Lower lobe of right lung (tissue), 2 donors: ENCODE measurements around the gene USP38. TPM values are rescaled to one million over a fixed set of nuclear protein-coding genes. Genes with fewer than 3 reads are reported as not detected.

Experiments used
- ATAC-seq, 2 donors: fragments of 200-7000 bp; cut with Tn5 transposase; one replicate each; pipeline ENCODE4 v1.9.1; 2020 to 2022; ENCODE audit warnings: mild to moderate bottlenecking in 2 of 2, moderate library complexity in 2 of 2
- DNase-seq: peaks from one replicate; pipeline ENCODE4 v3.0.0-alpha.2; 2020
- H3K27ac ChIP-seq: fragments of 200-600 bp; one replicate; pipeline ENCODE4 v1.8.0; 2022
- H3K27me3 ChIP-seq: fragments of 200-600 bp; one replicate; pipeline ENCODE4 v1.8.0; 2022; ENCODE audit warnings: low read depth
- H3K36me3 ChIP-seq: fragments of 200-600 bp; one replicate; pipeline ENCODE4 v1.8.0; 2022; ENCODE audit warnings: mild to moderate bottlenecking
- H3K4me1 ChIP-seq: fragments of 200-600 bp; one replicate; pipeline ENCODE4 v1.8.0; 2022
- H3K4me3 ChIP-seq: fragments of 200-600 bp; one replicate; pipeline ENCODE4 v1.8.0; 2022; ENCODE audit warnings: mild to moderate bottlenecking
- H3K9me3 ChIP-seq: fragments of 200-600 bp; one replicate; pipeline ENCODE4 v1.8.0; 2022
- intact Hi-C: fragments of 100-400 bp; cut with DNase I; formaldehyde crosslinking; loops from one replicate; pipeline ENCODE4 v1.11.0; 2022
- total RNA-seq: library from RNA; stranded (reverse); fragmentation: NEBNext Ultra II Directional; extraction: Animal tissue kit (Norgen Biotek cat#: 25700); gene quantifications from one replicate; pipeline ENCODE4 v1.2.1, GENCODE V29; 2021
- TF ChIP-seq, protein P1 (sequence below): fragments of 200-600 bp; IDR thresholded peaks from one replicate; pipeline ENCODE4 v1.8.0; 2022; ENCODE audit warnings: antibody characterized with exemption, mild to moderate bottlenecking
- donor health status: DM: no; HTN: yes; CAD: no; lungs with severe emphysema.

USP38 gene
- total RNA-seq, 1 donor from 2014 or later, result 25.6 TPM

DNA sequence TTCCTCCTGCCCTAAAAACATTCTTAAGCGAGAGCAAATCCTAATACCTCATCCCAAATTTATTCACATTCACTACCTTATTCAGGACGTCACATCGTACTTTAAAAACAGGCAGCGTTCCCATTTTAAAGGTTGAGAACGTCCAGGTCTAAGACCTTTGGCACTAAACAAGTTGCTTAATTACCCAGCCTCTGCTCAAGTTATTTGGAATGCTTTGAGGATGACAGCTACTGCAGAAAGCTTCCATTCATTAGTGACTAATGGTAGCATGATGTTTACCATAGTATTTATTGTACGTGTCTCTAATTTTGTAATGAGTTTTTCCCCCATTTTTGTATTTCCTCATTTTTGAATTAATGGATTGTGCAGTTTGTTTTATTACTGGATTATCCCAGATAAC is 1.5 kb downstream of the USP38 start:
- DNase-seq, result no peak
- no peak for ATAC-seq
- TF ChIP-seq, protein P1, sequence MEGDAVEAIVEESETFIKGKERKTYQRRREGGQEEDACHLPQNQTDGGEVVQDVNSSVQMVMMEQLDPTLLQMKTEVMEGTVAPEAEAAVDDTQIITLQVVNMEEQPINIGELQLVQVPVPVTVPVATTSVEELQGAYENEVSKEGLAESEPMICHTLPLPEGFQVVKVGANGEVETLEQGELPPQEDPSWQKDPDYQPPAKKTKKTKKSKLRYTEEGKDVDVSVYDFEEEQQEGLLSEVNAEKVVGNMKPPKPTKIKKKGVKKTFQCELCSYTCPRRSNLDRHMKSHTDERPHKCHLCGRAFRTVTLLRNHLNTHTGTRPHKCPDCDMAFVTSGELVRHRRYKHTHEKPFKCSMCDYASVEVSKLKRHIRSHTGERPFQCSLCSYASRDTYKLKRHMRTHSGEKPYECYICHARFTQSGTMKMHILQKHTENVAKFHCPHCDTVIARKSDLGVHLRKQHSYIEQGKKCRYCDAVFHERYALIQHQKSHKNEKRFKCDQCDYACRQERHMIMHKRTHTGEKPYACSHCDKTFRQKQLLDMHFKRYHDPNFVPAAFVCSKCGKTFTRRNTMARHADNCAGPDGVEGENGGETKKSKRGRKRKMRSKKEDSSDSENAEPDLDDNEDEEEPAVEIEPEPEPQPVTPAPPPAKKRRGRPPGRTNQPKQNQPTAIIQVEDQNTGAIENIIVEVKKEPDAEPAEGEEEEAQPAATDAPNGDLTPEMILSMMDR, result no peak
- Histone ChIP-seq H3K9me3 (no peaks in the 10 kb centered on the region), H3K4me1 (peaks cover 46% of the 10 kb centered on the region), H3K27ac (peak overlapping the region; percentile 92), H3K36me3 (peaks cover 26% of the 10 kb centered on the region), H3K4me3 (peak overlapping the region; percentile 90), H3K27me3 (no peaks in the 10 kb centered on the region)
- intact Hi-C loops, result no loop called here

DNA sequence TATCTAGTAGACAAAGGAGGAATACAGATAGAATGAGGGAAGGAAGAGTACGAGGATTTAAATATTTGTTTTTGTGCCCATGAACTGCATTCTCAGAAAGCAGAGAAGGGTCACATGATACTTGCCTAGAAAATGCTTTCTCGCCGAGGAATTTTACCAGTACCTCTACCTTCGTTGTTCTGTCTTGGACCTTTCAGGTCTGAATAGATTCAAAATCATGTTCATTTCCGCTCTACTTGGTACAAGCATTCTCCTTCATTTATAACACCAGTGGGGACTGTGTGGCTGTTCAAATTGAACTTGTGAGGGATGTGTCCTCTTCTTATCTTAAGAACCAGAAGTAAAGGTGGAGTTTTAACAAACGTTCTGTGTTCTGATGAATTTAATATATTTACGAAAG is 1.9 kb downstream of the USP38 start:
- TF ChIP-seq, protein P1, result no peak
- Histone ChIP-seq H3K4me1 (peaks cover 50% of the 10 kb centered on the region), H3K9me3 (no peaks in the 10 kb centered on the region), H3K27ac (no peak overlapping the region), H3K4me3 (peak overlapping the region; percentile 90), H3K36me3 (peaks cover 31% of the 10 kb centered on the region), H3K27me3 (no peaks in the 10 kb centered on the region)
- DNase-seq (no peak), ATAC-seq (no peak)
- intact Hi-C loops, result no loop called here

DNA sequence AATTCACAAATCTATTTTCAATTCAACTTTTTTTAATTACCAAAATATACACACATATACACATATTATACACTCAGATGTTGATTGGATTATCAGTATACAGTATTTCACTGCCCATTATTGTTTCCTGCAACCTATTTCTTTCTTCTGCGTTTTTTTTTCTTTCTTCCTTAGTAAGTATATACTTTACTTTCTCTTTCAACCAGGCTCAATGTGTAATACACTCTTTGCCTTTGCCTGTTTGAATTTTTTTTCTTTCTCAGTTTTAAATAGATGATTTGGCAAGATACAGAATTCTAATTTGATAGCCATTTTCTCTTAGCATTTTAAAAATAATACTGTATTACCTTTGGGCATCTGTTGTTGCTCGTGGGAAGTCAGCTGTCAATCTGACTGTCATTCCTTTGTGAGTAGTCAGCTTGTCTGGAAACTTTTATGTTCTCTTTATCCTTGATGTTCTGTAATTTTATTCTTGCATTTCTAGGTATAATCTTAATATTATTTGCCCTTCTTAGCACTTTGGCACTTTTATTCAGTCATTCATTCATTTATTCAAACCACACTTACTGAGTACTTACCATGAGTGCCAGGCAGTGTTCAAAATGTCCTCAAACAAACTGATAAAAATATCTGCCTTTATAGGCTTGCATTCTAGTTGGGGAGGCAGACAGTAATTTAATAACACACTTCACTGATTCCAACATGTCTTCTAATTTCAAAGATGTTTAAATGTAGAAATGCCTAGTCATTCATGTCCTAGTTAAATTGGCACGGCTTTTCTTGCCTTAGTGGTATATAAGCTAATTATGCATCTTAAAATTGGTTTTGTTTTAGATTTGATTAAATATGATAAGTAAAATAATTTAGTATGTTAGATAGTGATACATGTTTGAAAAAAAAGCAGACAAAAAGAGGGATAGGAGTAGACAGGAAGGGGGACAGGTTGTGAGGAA is 3.7 kb downstream of the USP38 start:
- Histone ChIP-seq H3K9me3 (no peaks in the 10 kb centered on the region), H3K27me3 (no peaks in the 10 kb centered on the region), H3K27ac (no peak overlapping the region), H3K4me3 (peak overlapping the region; percentile 90), H3K36me3 (peaks cover 48% of the 10 kb centered on the region), H3K4me1 (peaks cover 48% of the 10 kb centered on the region)
- intact Hi-C loops, result no loop called here
- DNase-seq (no peak), ATAC-seq (no peak)
- TF ChIP-seq, protein P1, result no peak

- H3K27ac ChIP-seq, result no peak overlapping the region
- DNase-seq, result no peak
- peaks cover 59% of the 10 kb centered on the region for H3K36me3 ChIP-seq
- H3K27me3 ChIP-seq, result no peaks in the 10 kb centered on the region
- no peaks in the 10 kb centered on the region for H3K9me3 ChIP-seq
- H3K4me3 ChIP-seq, result peak overlapping the region; percentile 90
- TF ChIP-seq, protein P1, result no peak
- no peak for ATAC-seq
- intact Hi-C loops, result no loop called here
- H3K4me1 ChIP-seq, result peaks cover 42% of the 10 kb centered on the region
Observed at GRCh38 chr4:143189528-143189927, 4.8 kb downstream of the USP38 start.

DNA sequence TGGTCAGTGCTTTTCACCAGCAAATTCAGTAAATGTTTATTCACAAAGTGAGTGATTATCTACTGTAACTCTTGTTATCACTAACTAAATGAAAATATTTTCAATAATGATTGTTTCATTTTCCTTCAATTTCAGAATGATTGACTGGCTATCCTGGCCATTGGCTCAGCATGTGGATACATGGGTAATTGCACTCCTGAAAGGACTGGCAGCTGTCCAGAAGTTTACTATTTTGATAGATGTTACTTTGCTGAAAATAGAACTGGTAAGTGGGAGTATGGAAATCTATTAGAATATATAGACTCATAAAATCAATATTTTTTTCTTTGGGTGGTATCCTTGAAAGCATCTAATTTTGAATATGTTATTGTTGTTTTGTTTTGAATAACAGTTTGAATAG is 10.9 kb downstream of the USP38 start:
- no peak for ATAC-seq
- peaks cover 100% of the 10 kb centered on the region for H3K36me3 ChIP-seq
- TF ChIP-seq, protein P1, result no peak
- no peak overlapping the region for H3K27ac ChIP-seq
- intact Hi-C loops, result no loop called here
- peaks cover 7% of the 10 kb centered on the region for H3K4me1 ChIP-seq
- H3K4me3 ChIP-seq, result no peak overlapping the region
- no peaks in the 10 kb centered on the region for H3K9me3 ChIP-seq
- no peaks in the 10 kb centered on the region for H3K27me3 ChIP-seq
- DNase-seq, result no peak
